SKM-1 treated with dmso at 0.1 percent for 144 hours (cell line): Measurements from ENCODE around the gene MAN1A1.

ENCODE experiments used
- DNase-seq: peaks from one replicate; lab custom pipeline; 2025; ENCODE audit not compliant: unreplicated experiment; lab: John Stamatoyannopoulos, UW

Gene MAN1A1

GRCh38 chr6:119274197-119274595 lies 75.4 kb downstream of the MAN1A1 start:
- no peak for DNase-seq

GRCh38 chr6:119273272-119274196 lies 76.0 kb downstream of the MAN1A1 start:
- no peak for DNase-seq

GRCh38 chr6:119270545-119270944 lies 79.0 kb downstream of the MAN1A1 start:
- DNase-seq = no peak

- no peak for DNase-seq
Measured at GRCh38 chr6:119269266-119270103, 80.1 kb downstream of the MAN1A1 start.

- no peak for DNase-seq
Measured at GRCh38 chr6:119267126-119267905, 82.2 kb downstream of the MAN1A1 start.

- no peak for DNase-seq
Measured at GRCh38 chr6:119264854-119265397, 84.6 kb downstream of the MAN1A1 start.

- DNase-seq = no peak
Measured at GRCh38 chr6:119262612-119263011, 86.9 kb downstream of the MAN1A1 start.

GRCh38 chr6:119261944-119262284 lies 87.6 kb downstream of the MAN1A1 start:
- DNase-seq = no peak

GRCh38 chr6:119259027-119259426 lies 90.5 kb downstream of the MAN1A1 start:
- DNase-seq = no peak

GRCh38 chr6:119257726-119258125 lies 91.8 kb downstream of the MAN1A1 start:
- no peak for DNase-seq

- DNase-seq = no peak
Measured at GRCh38 chr6:119256978-119257462, 92.5 kb downstream of the MAN1A1 start.

GRCh38 chr6:119256392-119256791 lies 93.2 kb downstream of the MAN1A1 start:
- no peak for DNase-seq

GRCh38 chr6:119255492-119255891 lies 94.1 kb downstream of the MAN1A1 start:
- DNase-seq = no peak

- no peak for DNase-seq
Measured at GRCh38 chr6:119250036-119250435, 99.5 kb downstream of the MAN1A1 start.

- no peak for DNase-seq
Measured at GRCh38 chr6:119249319-119249718, 100.2 kb downstream of the MAN1A1 start.

- DNase-seq = no peak
Measured at GRCh38 chr6:119247504-119247903, 102.1 kb downstream of the MAN1A1 start.

- no peak for DNase-seq
Measured at GRCh38 chr6:119243657-119244056, 105.9 kb downstream of the MAN1A1 start.

- no peak for DNase-seq
Measured at GRCh38 chr6:119243037-119243436, 106.5 kb downstream of the MAN1A1 start.

- DNase-seq = no peak
Measured at GRCh38 chr6:119241540-119242309, 107.8 kb downstream of the MAN1A1 start.

GRCh38 chr6:119241111-119241465 lies 108.5 kb downstream of the MAN1A1 start:
- DNase-seq = no peak
